GM12865 (cell line): ENCODE measurements around the gene GRAMD1B.
"Not testable (repeated sequence)": the region's sequence is repeated elsewhere in the genome, so short reads cannot be mapped to it uniquely, and the experiment has no call there.

Experiments
- DNase-seq: peaks from one replicate; pipeline ENCODE4 v3.0.0; 2010; ENCODE audit warnings: low read depth
- H3K4me3 ChIP-seq: 2 replicates; pipeline ENCODE4 v1.5.1; 2011; ENCODE audit warnings: mild to moderate bottlenecking, low read depth, low read length, control low read depth
- CTCF ChIP-seq: IDR thresholded peaks from 2 replicates; pipeline ENCODE4 v1.5.1; 2011; ENCODE audit warnings: low read length, control low read depth, low read depth, inconsistent platforms; ENCODE audit not compliant: insufficient read depth; ENCODE audit errors: missing control alignments

The GRAMD1B gene

GRCh38 chr11:123518496-123519054 is 88.5 kb downstream of the GRAMD1B start:
- no peak overlapping the region for H3K4me3 ChIP-seq
- TF ChIP-seq CTCF: no peak

GRCh38 chr11:123519055-123519796 is 89.2 kb downstream of the GRAMD1B start:
- TF ChIP-seq CTCF: no peak
- no peak overlapping the region for H3K4me3 ChIP-seq
- no peak for DNase-seq

More at GRCh38 chr11:123518496-123519054, 88.5 kb downstream of the GRAMD1B start:
- peak; percentile 53 for DNase-seq

GRCh38 chr11:123519797-123520193 is 89.7 kb downstream of the GRAMD1B start:
- no peak for TF ChIP-seq CTCF
- no peak overlapping the region for H3K4me3 ChIP-seq
- DNase-seq: no peak

GRCh38 chr11:123520476-123520875 is 90.4 kb downstream of the GRAMD1B start:
- not testable (repeated sequence) for DNase-seq, H3K4me3 ChIP-seq

- TF ChIP-seq CTCF: no peak
- H3K4me3 ChIP-seq: no peak overlapping the region
- DNase-seq: no peak
Observed at GRCh38 chr11:123521001-123521400, 90.9 kb downstream of the GRAMD1B start.

GRCh38 chr11:123521930-123522329 is 91.9 kb downstream of the GRAMD1B start:
- no peak for DNase-seq
- no peak for TF ChIP-seq CTCF
- H3K4me3 ChIP-seq: no peak overlapping the region

GRCh38 chr11:123523539-123523938 is 93.5 kb downstream of the GRAMD1B start:
- DNase-seq: no peak
- H3K4me3 ChIP-seq: no peak overlapping the region
- TF ChIP-seq CTCF: no peak
